Gastroesophageal sphincter (tissue), 4 donors: ENCODE results near the gene R3HDM2. TPM values are rescaled to one million over a fixed set of nuclear protein-coding genes. Genes with fewer than 3 reads are reported as not detected.

Source experiments
- ATAC-seq: fragments of 150-250 bp; one replicate; pipeline ENCODE4 v1.9.1; 2016; ENCODE audit warnings: mild to moderate bottlenecking, moderate library complexity
- H3K27ac ChIP-seq, 4 donors: fragments of 200-600 bp; sonication (generic) in 3 of 4; 1 replicate in 3 of 4; 2 replicates in 1 of 4; pipeline ENCODE4 v1.5.1; 2016 to 2019
- H3K27me3 ChIP-seq: fragments of 200-600 bp; sonication (generic); one replicate; pipeline ENCODE4 v1.5.1; 2019
- H3K36me3 ChIP-seq, 2 donors: fragments of 200-600 bp; sonication (generic); one replicate each; pipeline ENCODE4 v1.5.1; 2019; ENCODE audit warnings: control low read depth in 1 of 2
- H3K4me1 ChIP-seq, 3 donors: fragments of 200-600 bp; sonication (generic); 1 replicate in 2 of 3; 2 replicates in 1 of 3; pipeline ENCODE4 v1.5.1; 2016 to 2019; ENCODE audit warnings: control low read depth in 2 of 3
- H3K4me3 ChIP-seq, 2 donors: fragments of 200-600 bp; sonication (generic); one replicate each; pipeline ENCODE4 v1.5.1; 2019; ENCODE audit warnings: mild to moderate bottlenecking in 1 of 2, moderate library complexity in 1 of 2
- H3K9me3 ChIP-seq, 3 donors: fragments of 200-600 bp; sonication (generic); one replicate each; pipeline ENCODE4 v1.5.1; 2017 to 2019; ENCODE audit warnings: control low read depth in 2 of 3
- CTCF ChIP-seq, 4 experiments: fragments of 200-600 bp in 2 of 4; fragments of 450-650 bp in 2 of 4; sonication (generic) in 1 of 4; IDR thresholded peaks; one replicate each; pipeline ENCODE4 v1.5.1; 2017 to 2019; ENCODE audit warnings: antibody characterized with exemption in 4 of 4, mild to moderate bottlenecking in 2 of 4, moderate library complexity in 2 of 4
- EP300 ChIP-seq: sonication (generic); formaldehyde crosslinking; IDR thresholded peaks from one replicate; pipeline ENCODE4 v1.6.1; 2017; ENCODE audit warnings: antibody characterized with exemption, mild to moderate bottlenecking
- POLR2A ChIP-seq, 2 donors: fragments of 450-650 bp; IDR thresholded peaks; one replicate each; pipeline ENCODE4 v1.6.1; 2017; ENCODE audit warnings: antibody characterized with exemption in 2 of 2, mild to moderate bottlenecking in 2 of 2, moderate library complexity in 1 of 2
- POLR2AphosphoS5 ChIP-seq: sonication (generic); formaldehyde crosslinking; IDR thresholded peaks from one replicate; pipeline ENCODE4 v1.6.1; 2017; ENCODE audit warnings: antibody characterized with exemption
- WGBS, 2 donors: methylation state at CpG; one replicate each; pipeline ENCODE4 v1.1.5; 2018; ENCODE audit warnings: low coverage in 1 of 2; 5-methylcytosine and 5-hydroxymethylcytosine counted together
- total RNA-seq, 4 donors: library from RNA; depleted of rRNA; stranded (reverse); fragments of >200 nt; gene quantifications; one replicate each; pipeline ENCODE4 v1.1.0, GENCODE V29; 2016

R3HDM2 gene
- total RNA-seq, 4 donors from 2014 or later, result 38.0 to 60.1 (median 45.9) TPM

DNA sequence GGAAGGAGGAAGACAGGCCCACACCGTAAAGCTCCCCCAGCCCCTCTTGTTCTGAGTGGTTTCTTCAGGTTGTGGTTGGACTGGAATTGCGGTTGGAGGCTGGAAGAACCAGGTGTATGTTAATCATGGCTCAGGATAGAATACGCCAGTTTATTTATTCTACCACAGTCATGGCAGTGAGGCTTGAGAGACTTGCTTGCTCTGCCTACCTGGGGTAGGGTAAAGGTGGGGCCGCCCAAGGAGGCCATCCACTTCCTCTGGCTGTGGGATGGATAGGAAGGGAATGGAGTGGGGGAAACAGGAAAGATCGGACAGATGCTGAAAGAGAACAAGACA, 193.3 kb downstream of the R3HDM2 start:
- Histone ChIP-seq H3K27ac (no peak overlapping the region), H3K4me3 (peak overlapping the region in 1 of 2 donors; percentile 53), H3K9me3 (no peaks in the 10 kb centered on the region), H3K36me3 (peaks cover 0 to 32% of the 10 kb centered on the region in 2 donors), H3K27me3 (peaks cover 91% of the 10 kb centered on the region), H3K4me1 (peaks cover 2 to 79% (median 47%) of the 10 kb centered on the region in 3 donors)
- WGBS, 2 donors, result 66% methylated on average over 4 of the region's 5 CpGs; no CpG with 5 or more reads in 1 of the 2 donors
- TF ChIP-seq POLR2A (IDR thresholded peaks at IDR 0.05), result no peak
- no peak for TF ChIP-seq CTCF (IDR thresholded peaks at IDR 0.05)
- TF ChIP-seq POLR2AphosphoS5, result no peak
- TF ChIP-seq EP300, result no peak
- ATAC-seq, result no peak

GRCh38 chr12:57236925-57237595, 193.8 kb downstream of the R3HDM2 start:
- Histone ChIP-seq H3K27ac (peak overlapping the region in 1 of 4 donors; percentile 41), H3K4me3 (peak overlapping the region in 1 of 2 donors; percentile 27), H3K27me3 (peaks cover 86% of the 10 kb centered on the region), H3K9me3 (no peaks in the 10 kb centered on the region), H3K4me1 (peaks cover 2 to 74% (median 42%) of the 10 kb centered on the region in 3 donors), H3K36me3 (peaks cover 0 to 37% of the 10 kb centered on the region in 2 donors)
- no peak for ATAC-seq
- WGBS, 2 donors, result 39% methylated on average over 3 of the region's 9 CpGs; no CpG with 5 or more reads in 1 of the 2 donors
- TF ChIP-seq CTCF (IDR thresholded peaks at IDR 0.05) (no peak), POLR2A (IDR thresholded peaks at IDR 0.05) (no peak), EP300 (no peak), POLR2AphosphoS5 (no peak)

- Histone ChIP-seq H3K4me3 (peak overlapping the region in 1 of 2 donors; percentile 27), H3K27ac (peak overlapping the region in 2 of 4 donors; percentile 24 to 41), H3K36me3 (peaks cover 0 to 44% of the 10 kb centered on the region in 2 donors), H3K4me1 (peaks cover 2 to 71% (median 39%) of the 10 kb centered on the region in 3 donors), H3K27me3 (peaks cover 79% of the 10 kb centered on the region), H3K9me3 (no peaks in the 10 kb centered on the region)
- no peak for TF ChIP-seq POLR2AphosphoS5
- no peak for TF ChIP-seq CTCF (IDR thresholded peaks at IDR 0.05)
- no peak for TF ChIP-seq POLR2A (IDR thresholded peaks at IDR 0.05)
- no peak for TF ChIP-seq EP300
- 18 to 31% methylated on average over 10 to 12 of the region's 40 CpGs for WGBS, 2 donors
- ATAC-seq, result no peak
Observed at GRCh38 chr12:57236201-57236924, 194.5 kb downstream of the R3HDM2 start.

DNA sequence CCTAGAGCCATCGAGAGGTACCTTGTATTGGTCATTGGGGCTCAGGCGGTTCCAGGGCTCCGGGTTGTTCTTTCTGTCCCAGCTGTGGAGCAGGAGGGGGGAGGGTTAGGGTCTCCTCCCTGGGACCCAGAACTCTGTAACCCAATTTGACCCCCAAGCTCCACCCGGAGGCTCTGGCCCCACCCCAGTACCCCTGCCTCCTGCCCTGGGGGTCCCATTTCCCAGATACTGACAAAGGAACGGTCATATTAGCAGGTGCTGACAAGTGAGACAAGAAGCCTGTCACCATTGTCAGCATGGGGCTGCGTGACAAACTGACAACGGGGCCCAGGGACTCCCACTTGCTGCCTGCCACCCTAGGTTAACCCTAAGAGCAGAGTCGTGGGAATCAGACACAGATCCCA, 195.1 kb downstream of the R3HDM2 start:
- ATAC-seq, result no peak
- TF ChIP-seq POLR2A (IDR thresholded peaks at IDR 0.05) (no peak), EP300 (no peak), POLR2AphosphoS5 (no peak), CTCF (IDR thresholded peaks at IDR 0.05) (no peak)
- Histone ChIP-seq H3K4me1 (peaks cover 2 to 71% (median 34%) of the 10 kb centered on the region in 3 donors), H3K27me3 (peaks cover 72% of the 10 kb centered on the region), H3K27ac (peak overlapping the region in 3 of 4 donors; percentile 23 to 27 (median 24)), H3K9me3 (no peaks in the 10 kb centered on the region), H3K4me3 (peak overlapping the region in 1 of 2 donors; percentile 11), H3K36me3 (peaks cover 0 to 49% of the 10 kb centered on the region in 2 donors)
- WGBS, 2 donors, result 100% methylated on average over 4 of the region's 8 CpGs; no CpG with 5 or more reads in 1 of the 2 donors
